Activated naive CD8-positive, alpha-beta T cell (primary cell): ENCODE data around the gene AKR1B15.

Experiments used
- H3K27ac Mint-ChIP-seq: one replicate; pipeline ENCODE4 v1.8.0; 2021; ENCODE audit warnings: mixed read lengths
- H3K27me3 Mint-ChIP-seq: one replicate; pipeline ENCODE4 v1.8.0; 2021; ENCODE audit warnings: mixed read lengths
- H3K36me3 Mint-ChIP-seq: one replicate; pipeline ENCODE4 v1.8.0; 2021; ENCODE audit warnings: mixed read lengths
- H3K4me1 Mint-ChIP-seq: one replicate; pipeline ENCODE4 v1.8.0; 2021; ENCODE audit warnings: low read depth, mixed read lengths
- H3K4me3 Mint-ChIP-seq: one replicate; pipeline ENCODE4 v1.8.0; 2021; ENCODE audit warnings: mild to moderate bottlenecking, mixed read lengths
- H3K9me3 Mint-ChIP-seq: one replicate; pipeline ENCODE4 v1.8.0; 2021; ENCODE audit warnings: low read depth, mixed read lengths

Gene AKR1B15

GRCh38 chr7:134605978-134606923, 57.3 kb downstream of the AKR1B15 start:
- H3K4me1 Mint-ChIP-seq, result peaks cover 3% of the 10 kb centered on the region
- H3K4me3 Mint-ChIP-seq, result peak overlapping the region; percentile 54
- no peaks in the 10 kb centered on the region for H3K36me3 Mint-ChIP-seq
- peaks cover 19% of the 10 kb centered on the region for H3K27me3 Mint-ChIP-seq
- no peak overlapping the region for H3K27ac Mint-ChIP-seq
- no peaks in the 10 kb centered on the region for H3K9me3 Mint-ChIP-seq

GRCh38 chr7:134611611-134612151, 62.8 kb downstream of the AKR1B15 start:
- Mint-ChIP-seq H3K36me3 (peaks cover 3% of the 10 kb centered on the region), H3K4me3 (no peak overlapping the region), H3K9me3 (no peaks in the 10 kb centered on the region), H3K27ac (no peak overlapping the region), H3K4me1 (peaks cover 9% of the 10 kb centered on the region), H3K27me3 (peaks cover 17% of the 10 kb centered on the region)

GRCh38 chr7:134612197-134612596, 63.3 kb downstream of the AKR1B15 start:
- Mint-ChIP-seq H3K27me3 (peaks cover 21% of the 10 kb centered on the region), H3K27ac (no peak overlapping the region), H3K4me1 (peaks cover 9% of the 10 kb centered on the region), H3K4me3 (no peak overlapping the region), H3K9me3 (no peaks in the 10 kb centered on the region), H3K36me3 (peaks cover 3% of the 10 kb centered on the region)

- Mint-ChIP-seq H3K9me3 (no peaks in the 10 kb centered on the region), H3K27ac (no peak overlapping the region), H3K4me3 (no peak overlapping the region), H3K4me1 (peaks cover 9% of the 10 kb centered on the region), H3K36me3 (peaks cover 3% of the 10 kb centered on the region), H3K27me3 (peaks cover 20% of the 10 kb centered on the region)
Observed at GRCh38 chr7:134613623-134614347, 64.9 kb downstream of the AKR1B15 start.

- peaks cover 23% of the 10 kb centered on the region for H3K27me3 Mint-ChIP-seq
- no peak overlapping the region for H3K4me3 Mint-ChIP-seq
- no peaks in the 10 kb centered on the region for H3K9me3 Mint-ChIP-seq
- H3K27ac Mint-ChIP-seq, result no peak overlapping the region
- H3K4me1 Mint-ChIP-seq, result peaks cover 9% of the 10 kb centered on the region
- peaks cover 3% of the 10 kb centered on the region for H3K36me3 Mint-ChIP-seq
Observed at GRCh38 chr7:134616611-134617010, 67.7 kb downstream of the AKR1B15 start.

- no peak overlapping the region for H3K4me3 Mint-ChIP-seq
- peaks cover 3% of the 10 kb centered on the region for H3K36me3 Mint-ChIP-seq
- no peaks in the 10 kb centered on the region for H3K9me3 Mint-ChIP-seq
- H3K4me1 Mint-ChIP-seq, result peaks cover 4% of the 10 kb centered on the region
- H3K27ac Mint-ChIP-seq, result no peak overlapping the region
- H3K27me3 Mint-ChIP-seq, result peaks cover 26% of the 10 kb centered on the region
Observed at GRCh38 chr7:134618756-134619530, 70.0 kb downstream of the AKR1B15 start.

GRCh38 chr7:134619627-134620331, 70.9 kb downstream of the AKR1B15 start:
- Mint-ChIP-seq H3K4me3 (no peak overlapping the region), H3K4me1 (no peaks in the 10 kb centered on the region), H3K36me3 (peaks cover 3% of the 10 kb centered on the region), H3K27ac (no peak overlapping the region), H3K27me3 (peaks cover 31% of the 10 kb centered on the region), H3K9me3 (no peaks in the 10 kb centered on the region)

- no peaks in the 10 kb centered on the region for H3K36me3 Mint-ChIP-seq
- no peak overlapping the region for H3K4me3 Mint-ChIP-seq
- peaks cover 27% of the 10 kb centered on the region for H3K27me3 Mint-ChIP-seq
- no peaks in the 10 kb centered on the region for H3K4me1 Mint-ChIP-seq
- H3K27ac Mint-ChIP-seq, result no peak overlapping the region
- no peaks in the 10 kb centered on the region for H3K9me3 Mint-ChIP-seq
Observed at GRCh38 chr7:134622303-134622995, 73.5 kb downstream of the AKR1B15 start.

- Mint-ChIP-seq H3K4me1 (no peaks in the 10 kb centered on the region), H3K27ac (no peak overlapping the region), H3K9me3 (no peaks in the 10 kb centered on the region), H3K36me3 (no peaks in the 10 kb centered on the region), H3K27me3 (peaks cover 30% of the 10 kb centered on the region), H3K4me3 (no peak overlapping the region)
Observed at GRCh38 chr7:134623193-134623592, 74.3 kb downstream of the AKR1B15 start.

GRCh38 chr7:134625550-134625949, 76.6 kb downstream of the AKR1B15 start:
- no peaks in the 10 kb centered on the region for H3K4me1 Mint-ChIP-seq
- H3K9me3 Mint-ChIP-seq, result no peaks in the 10 kb centered on the region
- H3K4me3 Mint-ChIP-seq, result no peak overlapping the region
- H3K36me3 Mint-ChIP-seq, result no peaks in the 10 kb centered on the region
- H3K27me3 Mint-ChIP-seq, result peaks cover 26% of the 10 kb centered on the region
- H3K27ac Mint-ChIP-seq, result no peak overlapping the region

GRCh38 chr7:134627109-134627774, 78.3 kb downstream of the AKR1B15 start:
- Mint-ChIP-seq H3K9me3 (no peaks in the 10 kb centered on the region), H3K27ac (no peak overlapping the region), H3K36me3 (no peaks in the 10 kb centered on the region), H3K4me1 (no peaks in the 10 kb centered on the region), H3K27me3 (peaks cover 23% of the 10 kb centered on the region), H3K4me3 (no peak overlapping the region)

- no peak overlapping the region for H3K4me3 Mint-ChIP-seq
- no peaks in the 10 kb centered on the region for H3K36me3 Mint-ChIP-seq
- H3K27me3 Mint-ChIP-seq, result peaks cover 21% of the 10 kb centered on the region
- no peaks in the 10 kb centered on the region for H3K4me1 Mint-ChIP-seq
- no peaks in the 10 kb centered on the region for H3K9me3 Mint-ChIP-seq
- H3K27ac Mint-ChIP-seq, result no peak overlapping the region
Observed at GRCh38 chr7:134627775-134628153, 78.9 kb downstream of the AKR1B15 start.

- peaks cover 19% of the 10 kb centered on the region for H3K27me3 Mint-ChIP-seq
- no peak overlapping the region for H3K4me3 Mint-ChIP-seq
- H3K27ac Mint-ChIP-seq, result no peak overlapping the region
- peaks cover 3% of the 10 kb centered on the region for H3K4me1 Mint-ChIP-seq
- no peaks in the 10 kb centered on the region for H3K36me3 Mint-ChIP-seq
- no peaks in the 10 kb centered on the region for H3K9me3 Mint-ChIP-seq
Observed at GRCh38 chr7:134629445-134629844, 80.5 kb downstream of the AKR1B15 start.
